8988T (cell line): ENCODE results near the gene SLC41A1.

Experiments
- DNase-seq: peaks from one replicate; pipeline ENCODE4 v3.0.0; 2011

Gene SLC41A1

DNA sequence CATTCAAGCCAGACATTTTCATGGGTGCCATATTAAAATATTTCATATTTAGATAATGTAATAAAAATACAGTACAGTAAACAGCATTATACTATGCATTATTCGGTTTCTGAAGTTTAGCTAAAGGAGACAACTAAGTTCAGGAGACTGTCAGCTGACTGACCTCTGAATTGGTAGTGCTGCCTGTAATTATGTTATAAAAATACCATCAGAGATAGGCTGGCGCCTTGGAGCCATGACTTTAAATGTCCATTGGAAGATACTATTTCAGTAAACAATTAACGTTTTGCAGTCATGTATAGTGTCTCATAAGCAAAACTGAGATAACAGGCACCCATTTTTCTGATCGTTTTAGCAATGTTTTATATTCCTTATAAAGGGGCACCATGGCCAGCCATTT, 26.4 kb downstream of the SLC41A1 start:
- DNase-seq: no peak

DNA sequence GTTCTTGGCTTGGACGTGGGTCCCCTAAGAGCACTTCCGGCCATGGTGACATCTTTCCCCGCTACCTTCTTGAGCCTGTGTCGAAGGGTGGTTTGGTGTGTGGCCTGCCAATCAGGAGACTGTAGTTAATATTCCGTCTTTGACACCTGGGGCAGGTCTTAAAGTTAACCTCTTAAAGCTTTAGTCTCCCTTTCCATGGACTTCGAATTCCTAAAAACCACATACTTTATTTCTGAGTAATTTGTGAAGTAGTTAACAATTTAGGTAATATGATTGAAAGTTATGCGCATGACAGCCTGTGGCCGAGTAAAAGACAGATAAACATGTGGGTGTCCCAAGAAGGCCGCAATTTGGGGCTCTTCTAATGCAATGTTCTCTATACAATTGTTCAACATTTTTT, 27.6 kb downstream of the SLC41A1 start:
- no peak for DNase-seq

DNA sequence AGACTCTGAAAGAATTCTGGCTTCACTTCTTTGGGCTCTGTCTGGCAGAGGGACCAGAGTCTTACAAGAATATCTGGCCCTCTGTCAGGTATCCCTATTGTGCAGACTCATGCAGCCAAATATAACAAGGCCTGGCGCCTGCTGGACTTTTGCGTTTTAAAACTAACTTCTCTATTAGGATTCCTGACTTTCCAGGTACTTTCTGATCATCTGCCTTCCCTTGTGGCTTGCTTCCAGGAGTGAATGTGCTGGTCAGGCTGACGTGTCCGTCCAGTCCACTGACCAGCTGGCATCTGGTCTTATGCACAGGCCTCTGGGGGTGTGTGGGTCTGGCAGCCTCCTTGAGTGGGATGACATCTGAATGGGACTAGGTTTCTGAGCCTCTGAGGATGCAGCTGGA, 29.1 kb downstream of the SLC41A1 start:
- no peak for DNase-seq

DNA sequence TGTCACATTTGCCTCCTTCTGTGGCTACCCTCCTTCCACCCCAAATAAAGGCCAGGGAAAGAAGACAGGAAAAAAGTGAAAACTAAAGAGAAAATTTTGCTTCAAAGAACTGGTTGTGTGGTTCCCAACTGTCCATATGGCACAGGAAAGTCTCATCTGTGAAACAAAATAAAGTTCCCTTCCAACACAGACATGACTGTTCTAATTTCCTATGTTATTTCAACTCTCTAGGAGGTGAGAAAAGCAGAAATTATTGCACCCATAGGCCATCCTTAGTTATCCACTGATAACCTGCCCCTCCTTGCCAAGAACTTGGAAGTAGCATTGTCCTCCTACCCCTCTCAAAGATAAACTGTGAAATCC, 29.6 kb downstream of the SLC41A1 start:
- DNase-seq: no peak

DNA sequence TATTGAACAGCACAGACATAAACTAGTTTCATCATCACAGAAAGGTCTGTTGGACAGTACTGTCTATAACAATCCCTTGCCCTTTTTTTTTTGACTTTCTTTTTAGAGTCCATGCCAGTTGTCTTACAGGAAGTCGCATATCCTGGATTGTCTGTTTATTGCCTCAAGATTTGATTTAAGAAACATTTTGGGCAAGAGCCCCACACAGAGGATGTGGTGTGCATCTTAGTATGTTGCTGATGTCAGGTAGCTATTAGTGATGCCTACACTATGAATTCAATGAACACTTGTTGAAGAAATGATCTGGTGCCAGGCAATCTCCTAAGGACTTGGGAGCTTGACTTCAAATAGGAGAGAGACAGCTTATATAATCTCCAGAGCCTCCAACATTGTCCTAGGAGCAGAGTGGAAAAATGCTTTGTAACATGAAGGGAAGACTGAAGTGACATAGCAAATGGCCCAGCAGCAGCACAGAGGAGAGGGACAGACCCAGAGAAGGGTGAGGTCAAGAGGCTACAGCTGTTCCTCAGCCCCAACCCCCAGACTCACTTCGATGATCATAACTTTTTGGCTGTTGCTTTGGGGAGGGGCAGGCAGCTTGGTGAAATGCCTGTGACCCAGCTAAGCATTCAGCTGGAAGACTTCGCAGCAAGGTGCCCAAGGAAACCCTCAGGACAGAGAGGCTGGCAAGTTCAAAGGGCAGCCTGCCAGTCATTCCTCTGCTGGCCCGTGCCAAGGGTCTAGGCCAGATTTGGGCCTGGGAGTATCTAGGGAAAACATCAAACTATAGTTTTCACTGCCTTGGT, 30.2 kb downstream of the SLC41A1 start:
- DNase-seq: no peak

DNA sequence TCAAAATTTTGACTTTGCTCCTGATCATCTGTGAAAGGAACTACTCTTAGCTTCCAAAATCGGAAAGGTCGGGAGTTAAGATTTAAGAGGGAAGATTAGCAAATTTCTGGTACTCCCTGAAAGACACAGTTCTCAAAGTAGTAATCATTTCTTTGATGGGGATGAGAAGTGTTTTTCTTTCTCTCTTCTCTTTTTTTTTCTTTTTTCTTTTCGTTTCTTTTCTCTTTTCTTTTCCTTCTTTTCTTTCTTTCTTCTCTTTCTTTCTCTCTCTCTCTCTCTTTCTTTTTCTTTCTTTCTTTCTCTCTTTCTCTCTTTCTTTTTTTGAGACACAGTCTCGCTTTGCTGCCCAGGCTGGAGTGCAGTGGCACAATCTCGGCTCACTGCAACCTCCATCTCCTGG, 32.7 kb downstream of the SLC41A1 start:
- no peak for DNase-seq

DNA sequence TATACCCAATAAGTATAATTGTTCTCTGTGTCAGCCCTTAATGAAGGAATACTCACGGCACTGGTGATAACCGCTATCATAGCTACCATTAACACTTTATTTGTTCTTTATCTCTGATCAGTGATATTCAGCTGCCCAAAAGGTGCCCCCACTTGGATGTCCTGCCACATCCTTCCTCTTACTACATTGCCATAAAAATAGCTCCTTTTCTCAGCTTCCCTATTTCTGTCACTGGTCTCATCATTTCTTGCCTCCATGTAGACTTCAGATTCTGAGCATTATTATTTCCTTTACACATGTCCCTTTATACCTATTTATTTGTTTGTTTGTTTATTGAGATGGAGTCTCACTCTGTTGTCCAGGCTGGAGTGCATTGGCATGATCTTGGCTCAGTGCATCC, 35.0 kb downstream of the SLC41A1 start:
- no peak for DNase-seq

DNA sequence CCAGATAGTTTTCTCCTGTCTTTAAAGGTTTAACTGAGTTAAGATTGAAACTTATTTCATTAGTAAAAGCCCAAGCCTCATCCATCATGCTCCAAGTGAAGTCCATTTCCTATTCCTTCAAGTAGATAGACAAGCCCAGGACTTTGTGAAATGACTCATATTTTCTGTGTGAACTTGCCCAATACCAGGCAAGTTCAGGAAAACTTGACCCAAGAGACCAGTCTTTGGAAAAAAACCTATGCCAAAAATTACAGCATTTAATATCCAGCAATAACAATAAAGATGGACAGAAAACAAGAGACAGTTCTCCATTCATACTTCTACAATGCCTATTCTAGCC, 37.3 kb downstream of the SLC41A1 start:
- DNase-seq: no peak

DNA sequence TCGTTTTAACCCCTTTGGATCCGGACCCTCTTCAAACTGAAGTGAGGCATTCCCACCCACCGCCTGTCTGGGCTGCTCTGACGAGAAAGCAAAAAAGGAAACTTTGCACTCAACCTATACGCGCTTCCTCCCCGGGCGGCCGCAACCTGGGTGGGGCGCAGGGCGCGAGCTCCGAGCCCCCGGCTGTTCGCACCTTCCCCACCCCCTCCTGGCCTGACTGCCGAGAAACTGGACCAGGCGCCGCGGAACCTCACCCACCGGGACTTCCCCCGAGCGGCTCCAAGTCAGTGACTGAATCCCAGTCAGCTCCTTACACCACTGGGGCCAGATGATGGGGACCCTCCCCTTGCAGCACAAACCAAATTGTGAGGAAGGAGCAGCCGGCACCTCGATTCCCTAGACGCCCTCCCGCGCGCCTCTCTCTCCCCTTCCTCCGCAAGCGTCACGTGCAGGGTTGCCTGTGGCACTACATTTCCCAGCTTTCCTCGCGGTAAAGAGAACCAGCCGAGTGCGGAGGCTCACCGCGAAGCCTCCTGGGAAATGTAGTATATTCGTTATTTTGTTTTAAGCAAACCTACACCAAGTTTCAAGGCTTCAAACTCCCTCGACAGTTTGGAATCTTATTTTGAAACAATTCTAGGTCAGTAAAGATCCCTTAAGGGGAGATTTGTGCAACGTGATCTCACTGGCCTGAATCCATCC, 37.8 kb downstream of the SLC41A1 start, which contains the start of gene RAB29:
TSS of gene RAB29 (minus strand) at position 468 of the 702 bp plus-strand sequence. CDS start 526 bp downstream, outside the sequence.
- no peak for DNase-seq

DNA sequence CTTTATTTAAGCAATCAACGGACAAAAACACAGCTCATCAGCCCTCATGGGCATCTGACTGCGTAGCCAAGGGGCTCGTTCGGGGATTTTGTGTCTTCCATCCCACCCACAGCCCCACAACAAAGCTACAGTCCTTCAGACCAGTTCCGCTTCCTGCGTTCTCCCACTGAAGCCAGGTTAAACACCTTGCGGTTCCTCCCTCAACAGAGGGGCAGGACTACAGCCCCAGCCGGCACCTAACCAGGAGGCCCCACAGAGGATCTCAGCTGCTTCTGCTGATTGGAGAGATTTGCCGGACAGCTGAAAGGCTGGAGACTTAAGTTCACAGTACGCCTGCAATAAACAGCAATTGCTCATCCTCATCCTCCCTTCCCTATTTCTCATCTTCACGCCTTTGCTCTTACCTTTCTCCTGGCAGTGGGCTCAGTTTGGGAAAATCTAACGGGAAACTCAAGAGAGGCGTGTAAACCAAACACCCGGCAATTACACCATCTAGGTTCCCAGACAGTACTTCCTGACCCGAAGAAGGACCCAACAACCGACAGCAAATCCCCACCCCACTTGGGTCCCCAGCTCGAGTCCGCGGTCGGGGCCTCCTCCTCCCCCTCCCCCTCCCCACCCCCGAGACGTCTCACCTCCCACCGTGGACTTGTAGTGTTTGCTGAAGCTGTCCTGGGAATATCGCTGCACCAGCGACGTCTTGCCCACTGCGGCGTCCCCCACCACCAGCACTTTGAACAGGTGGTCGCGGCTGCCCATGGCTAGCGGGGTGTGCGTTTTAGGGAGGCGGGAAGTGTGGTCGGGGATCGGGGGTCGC, 38.6 kb downstream of the SLC41A1 start:
- DNase-seq: no peak

DNA sequence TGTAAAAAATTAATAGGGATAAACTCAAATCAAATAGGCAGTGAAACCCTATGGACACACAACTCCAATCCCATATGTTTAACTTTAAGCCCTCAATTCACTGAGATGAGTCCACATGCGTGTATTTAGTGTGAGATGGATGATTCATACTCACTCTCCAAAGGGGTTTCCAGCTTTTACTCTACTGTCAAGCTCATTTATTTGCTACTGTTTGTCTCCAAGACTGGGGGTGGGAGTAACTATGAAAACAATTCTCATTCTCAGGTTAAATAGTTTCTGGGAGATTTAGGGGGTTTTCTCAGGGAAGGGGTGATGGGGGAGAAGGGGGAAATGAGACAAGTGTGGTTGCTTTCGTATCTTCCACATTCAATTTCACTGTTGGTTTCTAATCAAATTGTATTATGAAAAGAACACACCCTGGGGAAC, 40.4 kb downstream of the SLC41A1 start:
- no peak for DNase-seq

DNA sequence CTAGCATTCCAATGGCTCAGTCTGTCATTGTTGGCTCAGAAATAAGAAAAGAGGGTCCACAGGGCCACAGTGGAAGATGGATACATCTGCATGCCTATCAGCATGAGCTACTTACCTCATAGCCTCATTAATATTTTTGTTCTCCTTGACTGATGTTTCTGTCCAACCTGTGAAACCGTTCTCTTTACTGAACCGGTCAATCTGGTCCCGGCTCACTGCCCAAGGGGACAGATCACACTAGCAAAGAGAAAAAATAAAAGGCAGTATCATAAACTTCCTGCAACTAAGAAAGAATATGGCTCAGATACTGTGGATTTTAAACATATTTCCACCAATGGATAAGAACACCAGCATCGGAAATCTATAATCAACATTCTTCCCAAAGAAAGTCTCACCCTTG, 42.4 kb downstream of the SLC41A1 start:
- no peak for DNase-seq

DNA sequence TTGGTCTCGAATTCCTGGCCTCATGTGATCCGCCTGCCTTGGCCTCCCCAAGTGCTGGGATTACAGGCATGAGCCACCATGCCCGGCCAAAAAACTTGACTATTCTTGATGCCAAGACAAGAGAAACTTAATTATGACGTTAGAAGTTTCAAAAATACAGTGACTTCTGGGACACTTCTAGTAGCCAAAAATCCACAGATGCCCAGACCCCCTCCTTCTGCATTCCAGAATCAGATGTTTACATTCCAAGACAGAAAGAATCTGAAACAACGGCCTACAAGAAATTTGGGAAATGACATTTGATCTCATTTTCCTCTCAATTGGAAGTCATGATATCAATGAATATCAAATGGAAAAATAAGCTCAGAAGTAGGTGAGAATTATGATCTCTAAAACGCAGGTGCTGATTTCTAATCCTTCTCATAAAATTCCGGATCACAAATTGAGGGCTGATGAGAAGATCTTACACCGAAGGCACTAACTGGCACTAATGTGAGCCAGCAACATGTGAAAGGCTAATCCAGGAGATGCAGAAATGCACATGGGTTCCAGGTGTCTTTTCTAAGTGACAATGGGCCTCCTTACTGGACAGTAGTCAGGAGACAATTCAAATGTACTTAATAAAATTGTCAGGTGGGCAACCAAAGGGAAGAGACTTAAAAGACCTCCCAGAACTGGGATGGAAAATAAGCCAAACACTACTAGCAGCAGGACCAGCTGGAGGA, 43.2 kb downstream of the SLC41A1 start:
- DNase-seq: no peak

DNA sequence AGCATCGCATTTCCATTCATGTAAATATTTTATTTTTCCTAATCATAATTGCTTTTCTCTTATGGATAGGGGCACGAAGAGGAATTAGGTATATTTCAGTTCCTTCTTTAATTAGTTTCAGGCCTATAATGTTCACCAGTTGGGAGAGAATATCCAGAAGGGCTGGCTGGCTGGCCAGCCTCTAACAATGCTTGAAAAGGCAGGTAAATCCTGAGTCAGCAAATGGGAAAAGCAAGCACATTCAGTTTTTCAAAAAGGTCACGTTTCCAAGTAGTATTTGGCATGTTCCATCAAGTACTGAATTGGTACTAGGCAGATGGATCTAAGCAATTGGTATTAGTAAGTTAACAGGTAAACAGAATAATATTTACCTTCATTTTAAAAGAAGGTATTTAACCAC, 45.8 kb downstream of the SLC41A1 start:
- no peak for DNase-seq

DNA sequence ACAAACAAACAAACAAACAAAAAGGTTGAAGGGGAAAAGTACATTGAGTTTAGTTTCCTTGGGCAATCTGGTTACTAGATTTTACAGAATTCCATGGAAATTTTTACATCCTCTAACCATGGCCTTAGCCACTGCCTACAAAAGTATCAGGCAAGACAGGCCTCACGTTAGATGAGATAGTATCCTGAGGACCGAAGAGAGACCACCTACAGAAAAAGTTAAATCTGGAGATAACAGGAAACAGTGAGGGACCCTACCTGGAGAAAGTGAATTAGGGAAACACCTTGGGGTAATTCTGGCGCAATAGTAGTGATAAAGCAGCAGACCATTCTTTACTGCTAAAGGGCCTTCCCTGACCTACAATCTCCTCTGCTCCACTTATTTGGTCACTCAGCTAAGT, 46.4 kb downstream of the SLC41A1 start:
- no peak for DNase-seq

DNA sequence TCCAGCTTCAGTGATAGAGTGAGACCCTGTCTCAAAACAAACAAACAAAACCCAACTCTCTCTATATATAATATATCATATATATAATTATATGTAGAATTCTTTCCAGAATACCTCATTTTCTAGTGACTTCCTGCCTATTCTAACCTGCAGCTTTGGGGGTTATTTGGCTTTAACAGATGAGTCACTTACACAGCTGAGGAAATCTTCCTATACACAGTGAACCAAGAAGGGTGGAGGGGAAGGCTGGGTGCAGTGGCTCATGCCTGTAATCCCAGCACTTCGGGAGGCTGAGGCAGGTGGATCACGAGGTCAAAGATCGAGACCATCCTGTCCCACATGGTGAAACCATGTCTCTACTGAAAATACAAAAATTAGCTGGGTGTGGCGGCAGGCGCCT, 47.0 kb downstream of the SLC41A1 start:
- no peak for DNase-seq

DNA sequence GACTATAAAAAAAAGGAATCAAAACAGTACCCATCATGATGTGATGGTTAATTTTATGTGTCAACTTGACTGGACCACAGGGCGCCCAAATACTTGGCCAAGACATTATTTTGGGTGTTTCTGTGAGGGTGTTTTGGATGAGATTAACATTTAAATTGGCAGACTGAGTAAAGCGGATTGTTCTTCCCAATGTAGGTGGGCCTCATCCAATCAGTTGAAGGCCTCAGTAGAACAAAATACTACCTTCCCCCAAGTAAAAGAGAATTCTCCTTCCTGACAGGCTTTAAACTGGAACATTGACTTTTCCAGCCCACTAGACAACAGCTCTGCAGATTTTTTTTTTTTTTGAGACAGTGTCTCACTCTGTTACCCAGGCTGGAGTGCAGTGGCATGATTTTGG, 48.4 kb downstream of the SLC41A1 start:
- DNase-seq: no peak

DNA sequence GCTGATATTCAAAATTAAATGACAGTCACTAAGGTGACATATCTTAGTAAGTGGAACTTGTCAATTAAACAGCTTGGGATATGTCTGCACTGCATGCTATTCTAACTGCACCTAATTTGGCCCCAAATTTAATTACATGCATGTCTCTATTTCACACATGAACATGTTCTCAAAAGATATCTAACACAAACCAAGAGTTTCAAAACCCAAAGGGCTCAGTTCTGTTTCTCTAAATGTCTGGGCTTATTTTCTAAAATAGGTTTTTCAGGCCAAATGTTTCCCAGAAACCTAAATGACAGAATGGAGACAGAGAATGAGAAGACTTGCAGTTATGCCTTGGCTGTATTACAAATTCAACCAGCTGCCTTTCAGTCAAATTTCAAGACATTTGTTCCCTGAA, 49.0 kb downstream of the SLC41A1 start:
- DNase-seq: no peak

DNA sequence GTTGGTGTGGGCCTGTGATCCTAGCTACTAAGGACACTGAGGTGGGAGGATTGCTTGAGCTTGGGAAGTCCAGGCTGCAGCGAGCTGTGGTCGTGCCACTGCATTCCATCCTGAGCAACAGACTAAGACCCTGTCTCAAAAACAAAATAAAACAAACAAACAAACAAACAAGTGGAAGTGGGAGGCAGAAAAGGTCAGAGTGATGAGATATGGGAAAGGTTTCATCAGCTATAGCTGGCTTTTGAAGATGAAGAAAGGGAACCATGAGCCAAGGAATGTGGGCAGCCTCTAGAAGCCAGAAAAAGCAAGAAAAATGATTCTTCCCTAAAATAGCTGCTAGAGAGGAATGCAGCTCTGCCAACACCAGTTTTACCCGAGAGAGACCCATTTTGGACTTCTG, 52.4 kb downstream of the SLC41A1 start:
- DNase-seq: no peak

DNA sequence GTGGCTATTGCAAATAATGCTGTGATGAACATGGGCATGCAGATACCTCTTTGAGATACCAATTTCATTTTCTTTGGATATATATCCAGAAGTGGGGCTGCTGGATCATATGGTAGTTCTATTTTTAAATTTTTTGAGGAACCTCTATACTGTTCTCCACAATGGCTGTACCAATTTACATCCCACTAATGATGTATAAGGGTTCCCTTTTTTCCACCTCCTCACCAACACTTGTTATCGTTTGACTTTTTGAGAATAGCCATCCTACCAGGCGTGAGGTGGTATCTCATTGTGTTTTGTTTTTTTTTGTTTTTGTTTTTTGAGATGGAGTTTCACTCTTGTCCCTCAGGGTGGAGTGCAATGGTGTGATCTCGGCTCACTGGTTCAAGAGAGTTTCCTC, 56.4 kb downstream of the SLC41A1 start:
- no peak for DNase-seq

DNA sequence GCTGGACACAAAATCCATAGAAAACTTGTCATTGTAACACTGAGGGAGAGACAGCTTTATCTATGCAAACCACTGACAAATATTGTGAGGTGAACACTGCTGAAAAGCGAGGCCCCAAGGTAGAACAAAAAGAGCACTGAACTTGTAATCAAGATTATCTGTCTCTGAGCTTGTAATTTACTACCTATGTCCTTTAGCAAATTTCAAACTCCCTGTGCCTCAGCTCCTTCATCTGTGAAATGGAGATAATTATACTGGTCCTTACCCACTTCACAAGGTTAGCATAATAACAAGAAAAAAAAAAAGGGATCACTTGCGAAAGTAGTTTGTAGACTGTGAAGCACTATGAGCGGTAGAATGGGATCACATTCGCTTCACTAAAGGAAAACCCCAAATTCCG, 58.1 kb downstream of the SLC41A1 start:
- no peak for DNase-seq

DNA sequence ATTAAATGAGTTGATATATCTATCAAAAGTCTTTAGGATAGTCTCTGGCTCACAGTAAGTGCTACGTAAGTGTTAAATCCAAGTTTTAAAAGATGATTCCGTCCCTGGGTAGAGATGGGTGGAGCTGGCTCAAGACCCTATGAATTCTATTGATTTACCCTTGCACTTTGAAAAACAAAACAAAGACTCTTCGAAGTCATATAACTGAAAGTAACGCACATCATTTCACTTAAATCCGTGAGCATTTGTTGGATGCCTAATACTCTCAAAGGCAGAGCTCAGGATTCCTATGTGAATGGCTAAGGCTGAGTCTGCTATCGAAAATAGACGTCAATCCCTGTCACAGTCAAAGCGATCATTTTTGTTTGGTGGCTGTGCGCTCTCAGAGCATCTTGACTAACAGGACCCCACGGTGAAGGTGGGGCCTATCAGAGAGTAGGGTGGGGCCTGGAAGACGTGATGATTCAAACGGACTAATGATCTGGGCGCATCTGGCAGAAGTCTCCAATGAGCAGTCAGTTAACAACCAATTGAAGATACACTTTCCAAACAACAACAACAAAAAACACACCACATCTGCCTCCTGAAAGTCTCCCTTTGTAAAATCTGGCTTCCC, 61.9 kb downstream of the SLC41A1 start:
- no peak for DNase-seq
